ENCODE measurements around the gene GMDS.

The GMDS gene

GRCh38 chr6:1608222-1609040 is 637.0 kb downstream of the GMDS start:
- H3K27ac ChIP-seq (ENCODE audit: low read length): no peak overlapping the region
- ATAC-seq (ENCODE audit: insufficient read depth, low read depth) (no peak), DNase-seq (no peak)
- peaks cover 4% of the 10 kb centered on the region; the same call in 1 of the 2 replicates for H3K4me1 ChIP-seq (ENCODE audit: insufficient read depth, low read length)
- no peak overlapping the region for H2AFZ ChIP-seq (ENCODE audit: low read depth, low read length)
- no peaks in the 10 kb centered on the region for H3K36me3 ChIP-seq (ENCODE audit: insufficient read depth, low read length)
- no peaks in the 10 kb centered on the region for H3K27me3 ChIP-seq (ENCODE audit: insufficient read depth, low read length, poor library complexity)
- H4K20me1 ChIP-seq (ENCODE audit: insufficient read depth, low read length): no peaks in the 10 kb centered on the region
- TF ChIP-seq, protein P1, sequence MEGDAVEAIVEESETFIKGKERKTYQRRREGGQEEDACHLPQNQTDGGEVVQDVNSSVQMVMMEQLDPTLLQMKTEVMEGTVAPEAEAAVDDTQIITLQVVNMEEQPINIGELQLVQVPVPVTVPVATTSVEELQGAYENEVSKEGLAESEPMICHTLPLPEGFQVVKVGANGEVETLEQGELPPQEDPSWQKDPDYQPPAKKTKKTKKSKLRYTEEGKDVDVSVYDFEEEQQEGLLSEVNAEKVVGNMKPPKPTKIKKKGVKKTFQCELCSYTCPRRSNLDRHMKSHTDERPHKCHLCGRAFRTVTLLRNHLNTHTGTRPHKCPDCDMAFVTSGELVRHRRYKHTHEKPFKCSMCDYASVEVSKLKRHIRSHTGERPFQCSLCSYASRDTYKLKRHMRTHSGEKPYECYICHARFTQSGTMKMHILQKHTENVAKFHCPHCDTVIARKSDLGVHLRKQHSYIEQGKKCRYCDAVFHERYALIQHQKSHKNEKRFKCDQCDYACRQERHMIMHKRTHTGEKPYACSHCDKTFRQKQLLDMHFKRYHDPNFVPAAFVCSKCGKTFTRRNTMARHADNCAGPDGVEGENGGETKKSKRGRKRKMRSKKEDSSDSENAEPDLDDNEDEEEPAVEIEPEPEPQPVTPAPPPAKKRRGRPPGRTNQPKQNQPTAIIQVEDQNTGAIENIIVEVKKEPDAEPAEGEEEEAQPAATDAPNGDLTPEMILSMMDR (IDR thresholded peaks at IDR 0.05; ENCODE audit: borderline replicate concordance, extremely low read depth, low read length, poor library complexity, severe bottlenecking): no peak
- no peak for TF ChIP-seq EZH2 (IDR thresholded peaks at IDR 0.05; ENCODE audit: borderline replicate concordance, low read depth, low read length, severe bottlenecking)
- no peaks in the 10 kb centered on the region for H3K79me2 ChIP-seq (ENCODE audit: insufficient read depth, low read length)
- no peak overlapping the region for H3K4me3 ChIP-seq (ENCODE audit: low read depth in 1 of 2, low read length in 2 of 2)
- no peak overlapping the region for H3K4me2 ChIP-seq (ENCODE audit: insufficient read depth, low read length)
- no peak overlapping the region for H3K9ac ChIP-seq (ENCODE audit: low read depth, low read length)
- no peaks in the 10 kb centered on the region for H3K9me3 ChIP-seq (ENCODE audit: insufficient read depth, low read length, severe bottlenecking)

DNA sequence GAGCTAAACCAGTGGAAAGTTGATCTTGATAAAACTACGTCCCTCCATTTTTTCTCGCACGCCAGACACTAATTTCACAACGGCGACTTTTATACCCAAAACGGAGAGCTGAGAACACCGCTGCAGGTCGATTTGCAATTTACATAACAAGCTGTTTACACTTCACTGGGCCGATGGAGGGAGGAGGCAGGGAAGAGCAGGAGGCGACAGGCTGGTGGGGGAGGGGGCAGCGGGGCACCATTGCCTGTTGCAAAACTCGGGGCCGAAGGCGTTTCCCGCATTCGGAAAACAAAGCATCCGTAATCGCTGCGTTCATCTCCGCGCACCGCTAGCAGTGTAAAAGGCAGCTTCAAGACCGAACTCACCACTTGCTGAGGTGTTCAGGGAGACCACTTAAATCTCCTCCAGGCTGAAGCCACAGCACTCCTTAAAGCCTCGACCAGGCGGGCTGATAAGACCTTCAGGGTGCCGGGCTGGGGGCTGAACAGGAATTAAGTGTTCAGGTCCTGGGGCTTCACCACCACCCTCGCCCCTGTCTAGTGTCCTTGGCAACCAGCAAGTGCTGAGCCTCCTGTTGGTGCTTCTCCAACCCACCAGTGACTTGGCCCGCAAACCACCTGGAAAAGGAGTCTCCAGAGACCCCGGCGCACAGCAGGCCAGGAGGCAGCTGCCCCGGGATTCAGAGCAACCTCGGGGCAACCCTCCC is 637.7 kb downstream of the GMDS start:
- ATAC-seq (ENCODE audit: insufficient read depth, low read depth): no peak

GRCh38 chr6:1606780-1607515 is 638.5 kb downstream of the GMDS start:
- Histone ChIP-seq H3K27me3 (ENCODE audit: insufficient read depth, low read length, poor library complexity) (no peaks in the 10 kb centered on the region), H3K4me1 (ENCODE audit: insufficient read depth, low read length) (peaks cover 4% of the 10 kb centered on the region; the same call in 1 of the 2 replicates), H4K20me1 (ENCODE audit: insufficient read depth, low read length) (no peaks in the 10 kb centered on the region), H3K36me3 (ENCODE audit: insufficient read depth, low read length) (no peaks in the 10 kb centered on the region), H3K9ac (ENCODE audit: low read depth, low read length) (no peak overlapping the region), H3K4me2 (ENCODE audit: insufficient read depth, low read length) (no peak overlapping the region), H3K9me3 (ENCODE audit: insufficient read depth, low read length, severe bottlenecking) (no peaks in the 10 kb centered on the region), H2AFZ (ENCODE audit: low read depth, low read length) (no peak overlapping the region), H3K27ac (ENCODE audit: low read length) (no peak overlapping the region), H3K79me2 (ENCODE audit: insufficient read depth, low read length) (no peaks in the 10 kb centered on the region), H3K4me3 (ENCODE audit: low read depth in 1 of 2, low read length in 2 of 2) (no peak overlapping the region)
- no peak for TF ChIP-seq EZH2 (IDR thresholded peaks at IDR 0.05; ENCODE audit: borderline replicate concordance, low read depth, low read length, severe bottlenecking)
- TF ChIP-seq, protein P1 (IDR thresholded peaks at IDR 0.05; ENCODE audit: borderline replicate concordance, extremely low read depth, low read length, poor library complexity, severe bottlenecking): no peak
- DNase-seq (no peak), ATAC-seq (ENCODE audit: insufficient read depth, low read depth) (no peak)

More for the DNA sequence above, 637.7 kb downstream of the GMDS start:
- Histone ChIP-seq H2AFZ (ENCODE audit: low read depth, low read length) (no peak overlapping the region), H3K4me2 (ENCODE audit: insufficient read depth, low read length) (no peak overlapping the region), H3K9ac (ENCODE audit: low read depth, low read length) (no peak overlapping the region), H3K9me3 (ENCODE audit: insufficient read depth, low read length, severe bottlenecking) (no peaks in the 10 kb centered on the region), H3K4me3 (ENCODE audit: low read depth in 1 of 2, low read length in 2 of 2) (no peak overlapping the region), H4K20me1 (ENCODE audit: insufficient read depth, low read length) (no peaks in the 10 kb centered on the region), H3K27ac (ENCODE audit: low read length) (no peak overlapping the region), H3K4me1 (ENCODE audit: insufficient read depth, low read length) (peaks cover 4% of the 10 kb centered on the region; the same call in 1 of the 2 replicates), H3K36me3 (ENCODE audit: insufficient read depth, low read length) (no peaks in the 10 kb centered on the region), H3K79me2 (ENCODE audit: insufficient read depth, low read length) (no peaks in the 10 kb centered on the region), H3K27me3 (ENCODE audit: insufficient read depth, low read length, poor library complexity) (no peaks in the 10 kb centered on the region)
- DNase-seq: no peak
- TF ChIP-seq EZH2 (IDR thresholded peaks at IDR 0.05; ENCODE audit: borderline replicate concordance, low read depth, low read length, severe bottlenecking): no peak
- TF ChIP-seq, protein P1 (IDR thresholded peaks at IDR 0.05; ENCODE audit: borderline replicate concordance, extremely low read depth, low read length, poor library complexity, severe bottlenecking): no peak

All from DND-41 (cell line).